Adrenal gland (tissue), 12 donors: Measurements from ENCODE around the gene ANKRD11. TPM values are rescaled to one million over a fixed set of nuclear protein-coding genes. Genes with fewer than 3 reads are reported as not detected.
A peak's percentile ranks its signal among the peaks of the same experiment; 100 is the strongest.

Source experiments
- DNase-seq, 7 donors: peaks; one replicate each; pipeline ENCODE4 v3.0.0-alpha.2; 2019 to 2020
- H3K27ac ChIP-seq, 5 donors: fragments of 200-600 bp; sonication (generic) in 4 of 5; 1 replicate in 3 of 5; 2 replicates in 2 of 5; pipeline versions ENCODE4 v1.5.1 to v1.8.0; 2016 to 2020; ENCODE audit warnings: mild to moderate bottlenecking in 1 of 5
- H3K27me3 ChIP-seq: fragments of 200-600 bp; 2 replicates; pipeline ENCODE4 v1.8.0; 2021
- H3K36me3 ChIP-seq, 2 donors: fragments of 200-600 bp; replicated peaks in 1 of 2; 1 replicate in 1 of 2; 2 replicates in 1 of 2; pipeline versions ENCODE4 v1.5.1 to v1.8.0; 2018 to 2022
- H3K4me1 ChIP-seq, 2 donors: fragments of 200-600 bp; replicated peaks in 1 of 2; 1 replicate in 1 of 2; 2 replicates in 1 of 2; pipeline versions ENCODE4 v1.5.1 to v1.8.0; 2018 to 2021
- H3K4me3 ChIP-seq, 4 donors: fragments of 200-600 bp; sonication (generic) in 3 of 4; one replicate each; pipeline ENCODE4 v1.5.1; 2016 to 2018
- H3K9me3 ChIP-seq, 3 donors: fragments of 200-600 bp; sonication (generic) in 1 of 3; replicated peaks in 1 of 3; 1 replicate in 2 of 3; 2 replicates in 1 of 3; pipeline versions ENCODE4 v1.5.1 to v1.8.0; 2016 to 2021
- POLR2A ChIP-seq, 2 donors: fragments of 450-650 bp; IDR thresholded peaks; one replicate each; pipeline ENCODE4 v1.6.1; 2017; ENCODE audit warnings: antibody characterized with exemption in 2 of 2, mild to moderate bottlenecking in 2 of 2, moderate library complexity in 1 of 2
- WGBS, 4 donors: extraction: QIAGEN DNeasy Blood & Tissue Kit in 2 of 4; methylation state at CpG; one replicate each; pipeline versions ENCODE4 v1.1.5 to v1.1.7; 2013 to 2017; 5-methylcytosine and 5-hydroxymethylcytosine counted together
- intact Hi-C, 2 donors: fragments of 100-400 bp; cut with DNase I; formaldehyde crosslinking; loops; one replicate each; pipeline versions ENCODE4 v1.14.1 to v1.15.0; 2022 to 2023
- polyA plus RNA-seq, 3 donors: library from polyadenylated mRNA; stranded (reverse); fragments of 200-250 nt in 2 of 3; fragments of 350-450 nt in 1 of 3; fragmentation: Illumina TruSeq in 1 of 3; extraction: RNeasy Lipid Tissue Mini Kit (QIAGEN cat#74804) in 1 of 3; gene quantifications; one replicate each; pipeline ENCODE4 v1.2.3, GENCODE V29; 2013 to 2014
- total RNA-seq, 9 donors: library from RNA; depleted of rRNA in 4 of 9; stranded (reverse); fragments of >200 nt in 4 of 9; fragments of 120-200 nt in 1 of 9; fragmentation: NEBNext Ultra II Directional in 1 of 9; extraction: Animal tissue kit (Norgen Biotek cat#: 25700) in 1 of 9; gene quantifications; one replicate each; pipeline versions ENCODE4 v1.1.0 to v1.2.4, GENCODE V29; 2013 to 2023
- TF ChIP-seq, protein P1 (sequence below), 6 experiments: fragments of 450-650 bp in 4 of 6; fragments of 200-600 bp in 2 of 6; sonication (generic) in 1 of 6; IDR thresholded peaks; 1 replicate in 5 of 6; 2 replicates in 1 of 6; pipeline versions ENCODE4 v1.5.1 to v1.8.0; 2016 to 2021; ENCODE audit warnings: antibody characterized with exemption in 6 of 6, mild to moderate bottlenecking in 2 of 6, moderate library complexity in 1 of 6
- donor health status: healthy with polysubstance abuse.
- donor health status: Bipolar disorder and iron deficiency.
- donor health status: DM: yes; HTN: yes; CAD: no.
- donor health status: DM: no; HTN: no; CAD: no.
- donor health status: DM: no; HTN: no; CAD: no.
- donor health status: DM: yes; HTN: yes; CAD: no.

ANKRD11 gene
- total and polyA plus RNA-seq, 12 donors = 29.7 to 127 (median 80.1) TPM

DNA sequence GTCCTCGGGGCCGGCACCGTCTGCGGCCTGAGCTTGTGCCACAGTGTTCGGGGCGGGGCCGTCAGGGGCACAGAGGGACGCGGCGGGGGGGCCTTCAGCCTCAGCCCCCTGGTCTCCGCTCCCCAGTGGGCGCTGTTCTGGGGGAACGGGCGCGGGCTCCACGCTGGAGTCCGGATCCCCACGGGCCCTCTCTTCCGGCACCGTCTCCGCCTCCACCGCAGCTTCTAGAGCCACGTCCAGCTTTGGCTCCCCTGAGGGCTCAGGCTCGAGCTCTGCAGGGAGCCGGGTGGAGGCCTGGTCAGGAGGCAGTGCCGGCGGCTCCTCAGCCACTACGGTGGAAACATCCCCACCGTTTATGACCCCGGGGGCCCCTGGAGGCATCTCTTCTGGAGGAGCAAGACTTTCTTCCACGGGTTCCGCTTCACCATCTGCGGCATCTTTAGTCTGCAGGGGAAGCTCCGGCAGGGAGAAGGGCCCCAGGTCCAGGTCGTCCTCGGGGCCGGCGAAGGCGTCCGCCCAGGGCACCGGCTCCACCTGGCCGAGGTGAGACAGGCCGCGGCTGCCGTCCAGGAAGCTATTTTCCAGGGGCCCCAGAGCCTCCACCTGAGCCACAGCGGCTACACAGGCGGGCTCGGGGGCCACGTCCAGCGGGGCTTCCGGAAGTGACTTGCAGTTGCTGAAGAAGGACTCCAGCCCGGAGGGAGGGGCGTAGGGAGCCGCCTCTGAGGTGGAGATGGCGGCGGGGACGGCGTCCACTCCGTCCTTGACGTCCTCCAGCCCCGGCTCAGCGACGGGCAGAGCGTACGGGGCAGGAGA lies 210.5 kb downstream of the ANKRD11 start:
- DNase-seq = no peak
- H3K4me1 ChIP-seq = peaks cover 0 to 9% of the 10 kb centered on the region in 2 donors
- peaks cover 0 to 67% of the 10 kb centered on the region in 2 donors for H3K36me3 ChIP-seq
- no peaks in the 10 kb centered on the region for H3K27me3 ChIP-seq
- WGBS, 4 donors = 93 to 98% (median 95%) methylated on average over 11 to 64 of the region's 65 CpGs
- TF ChIP-seq, protein P1, sequence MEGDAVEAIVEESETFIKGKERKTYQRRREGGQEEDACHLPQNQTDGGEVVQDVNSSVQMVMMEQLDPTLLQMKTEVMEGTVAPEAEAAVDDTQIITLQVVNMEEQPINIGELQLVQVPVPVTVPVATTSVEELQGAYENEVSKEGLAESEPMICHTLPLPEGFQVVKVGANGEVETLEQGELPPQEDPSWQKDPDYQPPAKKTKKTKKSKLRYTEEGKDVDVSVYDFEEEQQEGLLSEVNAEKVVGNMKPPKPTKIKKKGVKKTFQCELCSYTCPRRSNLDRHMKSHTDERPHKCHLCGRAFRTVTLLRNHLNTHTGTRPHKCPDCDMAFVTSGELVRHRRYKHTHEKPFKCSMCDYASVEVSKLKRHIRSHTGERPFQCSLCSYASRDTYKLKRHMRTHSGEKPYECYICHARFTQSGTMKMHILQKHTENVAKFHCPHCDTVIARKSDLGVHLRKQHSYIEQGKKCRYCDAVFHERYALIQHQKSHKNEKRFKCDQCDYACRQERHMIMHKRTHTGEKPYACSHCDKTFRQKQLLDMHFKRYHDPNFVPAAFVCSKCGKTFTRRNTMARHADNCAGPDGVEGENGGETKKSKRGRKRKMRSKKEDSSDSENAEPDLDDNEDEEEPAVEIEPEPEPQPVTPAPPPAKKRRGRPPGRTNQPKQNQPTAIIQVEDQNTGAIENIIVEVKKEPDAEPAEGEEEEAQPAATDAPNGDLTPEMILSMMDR (IDR thresholded peaks at IDR 0.05) = no peak
- TF ChIP-seq POLR2A (IDR thresholded peaks at IDR 0.05) = no peak
- H3K9me3 ChIP-seq = no peaks in the 10 kb centered on the region
- H3K27ac ChIP-seq = no peak overlapping the region
- H3K4me3 ChIP-seq = no peak overlapping the region
- intact Hi-C loops = no loop called here

GRCh38 chr16:89278441-89279240 lies 211.7 kb downstream of the ANKRD11 start:
- Histone ChIP-seq H3K27me3 (no peaks in the 10 kb centered on the region), H3K36me3 (peaks cover 0 to 69% of the 10 kb centered on the region in 2 donors), H3K27ac (peak overlapping the region in 1 of 5 donors; percentile 30), H3K4me3 (no peak overlapping the region), H3K9me3 (no peaks in the 10 kb centered on the region), H3K4me1 (peaks cover 0 to 9% of the 10 kb centered on the region in 2 donors)
- DNase-seq = no peak
- WGBS, 4 donors = 89 to 93% (median 91%) methylated on average over 34 to 36 of the region's 36 CpGs
- TF ChIP-seq, protein P1 (IDR thresholded peaks at IDR 0.05) = no peak
- TF ChIP-seq POLR2A (IDR thresholded peaks at IDR 0.05) = no peak
- intact Hi-C loops = no loop called here

DNA sequence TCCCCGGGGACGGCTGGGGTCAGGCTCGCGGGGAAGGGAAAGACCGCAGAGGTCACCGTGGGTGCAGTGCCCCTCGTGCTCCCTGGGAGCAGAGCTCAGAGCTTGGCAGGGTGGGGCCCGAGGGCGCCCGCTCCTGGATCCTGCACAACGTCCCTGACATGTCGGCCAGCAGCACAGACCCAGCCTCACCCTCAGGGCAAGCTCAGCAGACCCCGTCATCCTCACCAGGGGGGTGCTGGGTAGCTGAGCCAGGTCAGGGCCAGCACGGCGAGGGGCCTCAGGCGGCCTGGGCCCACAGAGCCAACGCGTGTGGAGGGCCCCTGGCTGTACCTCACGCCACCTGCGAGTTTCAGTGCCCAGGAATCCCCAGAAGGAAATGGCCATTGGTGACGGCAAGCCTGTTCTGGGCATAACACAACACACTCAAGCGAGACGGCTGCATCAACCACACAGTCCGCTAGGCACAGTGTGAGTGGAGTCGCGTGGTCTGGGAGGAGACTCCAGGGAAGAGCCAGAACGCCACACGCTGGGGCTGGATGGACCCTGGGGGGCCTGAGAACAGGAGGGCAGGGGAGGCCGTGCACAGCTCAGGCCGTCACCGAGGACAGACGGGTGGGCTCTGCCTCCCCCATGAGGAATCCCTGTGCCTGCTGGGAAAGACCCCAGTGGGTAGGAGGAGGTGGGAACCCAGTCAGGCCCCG lies 212.6 kb downstream of the ANKRD11 start:
- H3K27me3 ChIP-seq = no peaks in the 10 kb centered on the region
- peaks cover 0 to 69% of the 10 kb centered on the region in 2 donors for H3K36me3 ChIP-seq
- intact Hi-C loops = no loop called here
- peaks cover 0 to 9% of the 10 kb centered on the region in 2 donors for H3K4me1 ChIP-seq
- no peak overlapping the region for H3K4me3 ChIP-seq
- TF ChIP-seq POLR2A (IDR thresholded peaks at IDR 0.05) = no peak
- TF ChIP-seq, protein P1 (IDR thresholded peaks at IDR 0.05) = no peak
- no peak for DNase-seq
- H3K27ac ChIP-seq = peak overlapping the region in 2 of 5 donors; percentile 12 to 30
- no peaks in the 10 kb centered on the region for H3K9me3 ChIP-seq
- WGBS, 4 donors = 74 to 78% (median 76%) methylated on average over 23 to 33 of the region's 33 CpGs

DNA sequence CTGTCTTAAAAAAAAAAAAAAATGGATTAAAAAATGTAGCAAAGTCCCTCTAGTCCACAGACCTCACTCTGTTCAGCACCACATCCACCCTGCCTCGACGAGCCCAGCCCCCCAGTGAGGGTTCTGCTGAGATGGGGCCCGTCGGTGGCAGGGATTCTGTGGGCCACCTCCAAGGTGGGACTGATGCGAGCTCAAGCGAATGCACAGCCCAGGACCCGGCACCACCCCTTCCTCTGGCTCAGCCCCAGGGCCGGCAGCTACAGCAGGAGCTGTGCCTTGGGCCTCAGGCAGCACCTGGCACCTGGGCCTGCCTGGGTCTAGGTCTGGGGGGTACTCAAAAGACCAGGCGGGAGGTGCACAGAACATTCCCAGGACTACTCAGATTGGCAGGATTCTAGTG lies 213.3 kb downstream of the ANKRD11 start:
- H3K9me3 ChIP-seq = no peaks in the 10 kb centered on the region
- 84 to 85% (median 85%) methylated on average over 9 of the region's 9 CpGs for WGBS, 4 donors
- TF ChIP-seq, protein P1 (IDR thresholded peaks at IDR 0.05) = no peak
- peaks cover 0 to 9% of the 10 kb centered on the region in 2 donors for H3K4me1 ChIP-seq
- no peak overlapping the region for H3K4me3 ChIP-seq
- peak overlapping the region in 2 of 5 donors; percentile 12 to 30 for H3K27ac ChIP-seq
- no peaks in the 10 kb centered on the region for H3K27me3 ChIP-seq
- no peak for DNase-seq
- H3K36me3 ChIP-seq = peaks cover 0 to 64% of the 10 kb centered on the region in 2 donors
- intact Hi-C loops = no loop called here
